GM21576 (cell line): Measurements from ENCODE around the gene AFMID.
A peak's percentile ranks its signal among the peaks of the same experiment; 100 is the strongest.

ENCODE experiments used
- ATAC-seq: cut with Tn5 transposase; IDR thresholded peaks from one replicate; pipeline ENCODE4 v1.9.1; 2021; ENCODE audit warnings: mild to moderate bottlenecking, moderate library complexity; ENCODE audit not compliant: unreplicated experiment

The AFMID gene

GRCh38 chr17:78236362-78237127 is 49.4 kb downstream of the AFMID start:
- ATAC-seq = no peak

- ATAC-seq = no peak
Observed at GRCh38 chr17:78237401-78238012, 50.3 kb downstream of the AFMID start.

- no peak for ATAC-seq
Observed at GRCh38 chr17:78238823-78239488, 51.8 kb downstream of the AFMID start.

- no peak for ATAC-seq
Observed at GRCh38 chr17:78239489-78239931, 52.3 kb downstream of the AFMID start.

- ATAC-seq = no peak
Observed at GRCh38 chr17:78240012-78240655, 53.0 kb downstream of the AFMID start.

GRCh38 chr17:78240839-78241238 is 53.7 kb downstream of the AFMID start:
- no peak for ATAC-seq

- no peak for ATAC-seq
Observed at GRCh38 chr17:78241277-78242023, 54.3 kb downstream of the AFMID start.

GRCh38 chr17:78242024-78242742 is 55.0 kb downstream of the AFMID start:
- ATAC-seq = no peak

GRCh38 chr17:78247304-78247703 is 60.1 kb downstream of the AFMID start:
- no peak for ATAC-seq

GRCh38 chr17:78248051-78248914 is 61.1 kb downstream of the AFMID start:
- no peak for ATAC-seq

GRCh38 chr17:78249074-78249817 is 62.1 kb downstream of the AFMID start:
- no peak for ATAC-seq

GRCh38 chr17:78249818-78250806 is 63.0 kb downstream of the AFMID start:
- ATAC-seq = no peak

GRCh38 chr17:78250891-78251772 is 64.0 kb downstream of the AFMID start:
- peak; percentile 54 for ATAC-seq

- ATAC-seq = no peak
Observed at GRCh38 chr17:78251773-78252103, 64.6 kb downstream of the AFMID start.

- no peak for ATAC-seq
Observed at GRCh38 chr17:78252111-78252634, 65.0 kb downstream of the AFMID start.
